Bronchial epithelial cell (primary cell): ENCODE results near the gene PRMT6. TPM values are rescaled to one million over a fixed set of nuclear protein-coding genes. Genes with fewer than 3 reads are reported as not detected.

Experiments
- DNase-seq: peaks from one replicate; pipeline ENCODE4 v3.0.0-alpha.2; 2010; ENCODE audit warnings: low read depth
- FAIRE-seq: peaks from 2 replicates; lab custom pipeline; 2011; peaks lifted over from hg19 to GRCh38; lab: Jason Lieb, UNC
- H3K27me3 ChIP-seq: 2 replicates; pipeline ENCODE4 v1.5.1; 2011; ENCODE audit warnings: low read length; ENCODE audit not compliant: control insufficient read depth, insufficient read depth
- H3K36me3 ChIP-seq: 2 replicates; pipeline ENCODE4 v1.5.1; 2011; ENCODE audit warnings: low read length; ENCODE audit not compliant: control insufficient read depth, insufficient read depth
- H3K4me3 ChIP-seq: 2 replicates; pipeline ENCODE4 v1.5.1; 2011; ENCODE audit warnings: mild to moderate bottlenecking, low read depth, low read length, control low read depth
- CTCF ChIP-seq: IDR thresholded peaks from 2 replicates; pipeline ENCODE4 v1.5.1; 2011; ENCODE audit warnings: mild to moderate bottlenecking, moderate library complexity, low read length, control low read depth, inconsistent platforms; ENCODE audit not compliant: insufficient read depth, severe bottlenecking
- total RNA-seq: library from RNA; depleted of rRNA; stranded (reverse); fragments of >200 nt; gene quantifications from 2 replicates; pipeline ENCODE4 v1.2.1, GENCODE V29; 2014

PRMT6 gene
- total RNA-seq, 1 donor from 2014 or later: 8.2 TPM

- H3K27me3 ChIP-seq: no peaks in the 10 kb centered on the region
- H3K36me3 ChIP-seq: no peaks in the 10 kb centered on the region
- no peak for TF ChIP-seq CTCF
- FAIRE-seq (no peak), DNase-seq (no peak)
- H3K4me3 ChIP-seq: no peak overlapping the region
Measured at GRCh38 chr1:107098961-107099360, 42.5 kb downstream of the PRMT6 start.

GRCh38 chr1:107100331-107100984 lies 44.0 kb downstream of the PRMT6 start:
- Histone ChIP-seq H3K36me3 (no peaks in the 10 kb centered on the region), H3K27me3 (no peaks in the 10 kb centered on the region), H3K4me3 (no peak overlapping the region)
- FAIRE-seq (no peak), DNase-seq (no peak)
- TF ChIP-seq CTCF: no peak

GRCh38 chr1:107105914-107106313 lies 49.4 kb downstream of the PRMT6 start:
- TF ChIP-seq CTCF: no peak
- Histone ChIP-seq H3K4me3 (no peak overlapping the region), H3K27me3 (no peaks in the 10 kb centered on the region), H3K36me3 (no peaks in the 10 kb centered on the region)
- DNase-seq (no peak), FAIRE-seq (no peak)

Other genes starting within 250 kb of the PRMT6 start
- 2.4 and 5.4 TPM in 2 replicates for gene NTNG1, start 84.4 kb downstream of the PRMT6 start, total RNA-seq